NCI-H82 treated with DMSO at 0.1 percent for 48 hours (cell line): ENCODE measurements around the gene TNFRSF4.
"Not testable (repeated sequence)": the region's sequence is repeated elsewhere in the genome, so short reads cannot be mapped to it uniquely, and the experiment has no call there.

ENCODE experiments used
- DNase-seq: peaks from one replicate; lab custom pipeline; 2025; ENCODE audit not compliant: unreplicated experiment; lab: John Stamatoyannopoulos, UW

Gene TNFRSF4

DNA sequence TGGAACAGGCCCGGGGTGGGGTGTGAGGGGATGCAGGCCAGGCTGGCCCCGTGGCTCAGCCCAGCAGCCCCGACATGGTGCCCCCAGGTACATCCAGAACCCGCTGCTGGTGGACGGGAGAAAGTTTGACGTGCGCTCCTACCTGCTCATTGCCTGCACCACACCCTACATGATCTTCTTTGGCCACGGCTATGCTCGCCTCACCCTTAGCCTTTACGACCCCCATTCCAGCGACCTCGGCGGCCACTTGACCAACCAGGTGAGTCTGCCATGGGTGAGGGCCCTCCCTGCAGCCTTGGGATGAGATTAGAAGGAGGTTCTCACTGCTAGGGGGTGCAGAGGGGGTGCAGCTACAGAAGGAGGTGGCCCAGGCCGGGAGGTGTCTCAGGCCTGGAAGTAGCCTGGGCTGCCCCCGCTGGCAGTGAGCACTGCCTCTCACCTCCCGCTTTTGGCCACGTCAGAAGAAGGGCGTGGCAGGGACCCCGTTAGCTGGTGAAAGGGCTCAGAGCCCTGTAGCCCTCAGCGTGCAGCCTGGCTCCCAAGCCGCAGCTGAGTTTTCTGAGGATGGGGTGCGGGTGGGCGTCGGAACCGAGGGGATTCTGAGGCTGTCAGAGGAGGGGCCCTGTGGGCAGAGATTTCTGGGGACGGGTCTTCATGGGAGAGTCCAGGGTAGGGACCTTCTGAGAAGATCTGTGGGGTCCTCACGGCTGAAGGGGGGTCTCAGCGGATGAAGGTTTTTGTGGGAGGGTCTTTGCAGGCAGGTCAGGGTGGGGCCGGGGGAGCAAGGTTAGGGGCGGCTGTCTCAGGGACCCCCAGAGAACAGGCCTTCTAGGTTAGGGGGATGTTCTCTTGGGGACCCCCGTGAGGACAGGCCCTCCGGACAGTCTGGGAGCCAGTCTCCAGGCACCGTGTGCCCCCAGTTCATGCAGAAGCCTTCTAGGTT, 29.8 kb downstream of the TNFRSF4 start:
- no peak for DNase-seq

DNA sequence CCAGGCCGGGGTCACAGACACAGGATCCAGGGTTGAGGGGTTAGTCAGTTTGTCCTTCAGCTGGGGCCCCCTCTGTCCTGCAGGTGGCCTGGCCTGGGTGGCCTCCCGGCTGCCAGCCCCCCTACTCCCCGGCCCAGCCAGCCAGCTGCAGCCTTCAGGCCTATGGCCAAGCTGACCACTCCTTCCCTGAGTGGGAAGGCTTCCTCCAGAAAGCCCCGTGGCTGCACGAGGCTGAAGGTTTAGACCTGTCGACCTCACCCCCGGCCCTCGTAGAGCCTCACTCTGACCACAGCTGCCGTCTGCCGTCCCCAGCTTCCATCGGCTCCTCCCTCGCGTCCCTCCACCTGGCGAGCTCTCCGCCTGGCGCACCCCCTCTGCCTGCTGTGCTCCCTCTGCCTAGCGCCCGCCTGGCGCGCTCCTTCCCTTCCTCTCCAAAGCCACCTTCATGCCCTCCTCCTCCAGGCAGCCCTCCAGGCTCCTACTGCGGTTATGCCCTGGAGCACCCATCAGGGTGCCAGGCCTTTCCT, 30.7 kb downstream of the TNFRSF4 start:
- DNase-seq: no peak

DNA sequence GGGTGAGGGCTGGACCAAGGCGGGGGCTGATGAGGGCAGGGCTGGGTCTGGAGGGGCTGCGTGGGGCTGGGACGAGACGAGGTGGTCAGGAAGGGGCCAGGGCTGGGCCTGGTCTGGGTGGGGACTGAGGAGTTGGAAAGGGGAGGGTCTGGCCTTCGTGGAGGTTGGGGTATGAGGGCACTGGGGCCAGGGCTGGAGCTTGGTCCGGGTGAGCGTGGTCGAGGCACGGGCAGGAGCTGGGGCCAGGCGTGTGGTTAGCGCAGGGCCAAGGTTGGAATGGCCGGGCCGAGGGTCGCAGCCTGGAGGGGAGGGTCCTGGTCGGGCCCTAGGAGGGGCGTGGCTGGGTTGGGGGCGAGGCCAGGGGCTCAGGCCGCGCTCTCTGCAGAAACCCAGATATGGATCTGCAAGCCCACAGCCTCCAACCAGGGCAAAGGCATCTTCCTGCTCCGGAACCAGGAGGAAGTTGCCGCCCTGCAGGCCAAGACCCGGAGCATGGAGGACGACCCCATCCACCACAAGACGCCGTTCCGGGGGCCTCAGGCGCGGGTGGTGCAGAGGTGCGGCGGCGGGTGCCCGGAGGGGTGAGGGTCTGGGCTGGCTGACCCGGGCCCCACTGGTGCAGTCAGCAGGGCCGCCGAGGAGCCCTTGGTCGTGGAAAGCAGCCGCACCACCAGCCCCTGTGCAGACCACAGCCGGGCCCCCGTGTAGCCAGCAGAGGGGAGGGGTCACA, 31.3 kb downstream of the TNFRSF4 start:
- no peak for DNase-seq

DNA sequence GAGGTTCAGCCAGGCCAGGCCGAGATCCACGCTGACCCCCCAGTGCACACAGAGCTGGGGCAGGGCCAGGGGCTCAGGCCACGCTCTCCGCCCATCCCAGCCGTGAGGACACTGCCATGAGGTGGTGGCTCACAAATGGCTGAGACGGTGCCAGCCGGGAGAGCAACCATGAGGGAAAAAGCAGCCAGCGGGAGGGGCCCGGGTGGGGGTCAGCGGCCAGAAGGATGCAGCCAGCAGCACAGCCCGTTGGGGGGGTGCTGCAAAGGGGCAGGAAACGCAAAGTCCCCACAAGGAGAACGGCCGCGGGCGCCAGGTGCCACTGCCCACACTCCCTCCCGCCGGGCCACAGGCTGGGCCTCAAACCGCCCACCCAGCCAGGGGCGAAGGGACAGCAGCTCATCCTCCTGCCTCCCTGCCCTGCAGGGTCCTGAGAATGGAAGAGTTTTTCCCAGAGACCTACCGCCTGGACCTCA, 32.0 kb downstream of the TNFRSF4 start:
- no peak for DNase-seq

DNA sequence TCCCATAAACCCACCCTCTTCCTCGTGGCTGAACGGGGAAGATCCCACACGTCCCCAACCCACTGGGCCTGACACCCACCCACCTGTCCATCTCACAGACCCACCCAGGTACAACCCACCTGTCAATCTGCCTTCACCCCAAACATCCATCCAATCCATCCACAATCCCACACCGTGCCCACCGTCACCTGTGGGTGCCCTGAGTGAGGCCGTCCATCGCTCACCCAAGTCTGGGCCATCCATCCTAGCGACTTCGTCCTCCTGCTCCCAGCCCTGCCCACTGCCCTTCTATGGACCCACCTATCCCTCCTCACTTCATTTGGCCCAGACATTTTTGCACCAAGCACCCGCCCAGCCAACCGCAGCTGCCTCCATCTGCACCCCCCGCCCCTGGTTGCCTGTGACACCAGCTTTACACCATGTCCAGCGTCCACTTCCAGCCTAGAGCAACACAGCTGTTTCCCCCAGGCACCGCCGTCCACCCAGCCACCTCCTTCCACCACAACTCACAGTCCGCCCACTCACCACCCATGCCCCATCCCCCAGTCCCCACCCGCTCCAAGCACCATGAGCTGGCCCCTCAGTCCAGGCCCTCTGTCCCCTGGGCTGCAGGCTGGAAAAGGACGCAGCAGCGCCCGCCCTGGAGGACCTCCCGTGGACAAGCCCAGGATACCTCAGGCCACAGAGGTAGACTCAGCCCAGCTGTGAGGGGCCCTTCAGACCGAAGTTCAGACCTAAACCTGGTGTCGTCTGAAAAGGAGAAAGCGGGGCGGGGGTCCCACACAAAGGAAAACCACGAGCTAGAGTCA, 32.6 kb downstream of the TNFRSF4 start:
- no peak for DNase-seq

DNA sequence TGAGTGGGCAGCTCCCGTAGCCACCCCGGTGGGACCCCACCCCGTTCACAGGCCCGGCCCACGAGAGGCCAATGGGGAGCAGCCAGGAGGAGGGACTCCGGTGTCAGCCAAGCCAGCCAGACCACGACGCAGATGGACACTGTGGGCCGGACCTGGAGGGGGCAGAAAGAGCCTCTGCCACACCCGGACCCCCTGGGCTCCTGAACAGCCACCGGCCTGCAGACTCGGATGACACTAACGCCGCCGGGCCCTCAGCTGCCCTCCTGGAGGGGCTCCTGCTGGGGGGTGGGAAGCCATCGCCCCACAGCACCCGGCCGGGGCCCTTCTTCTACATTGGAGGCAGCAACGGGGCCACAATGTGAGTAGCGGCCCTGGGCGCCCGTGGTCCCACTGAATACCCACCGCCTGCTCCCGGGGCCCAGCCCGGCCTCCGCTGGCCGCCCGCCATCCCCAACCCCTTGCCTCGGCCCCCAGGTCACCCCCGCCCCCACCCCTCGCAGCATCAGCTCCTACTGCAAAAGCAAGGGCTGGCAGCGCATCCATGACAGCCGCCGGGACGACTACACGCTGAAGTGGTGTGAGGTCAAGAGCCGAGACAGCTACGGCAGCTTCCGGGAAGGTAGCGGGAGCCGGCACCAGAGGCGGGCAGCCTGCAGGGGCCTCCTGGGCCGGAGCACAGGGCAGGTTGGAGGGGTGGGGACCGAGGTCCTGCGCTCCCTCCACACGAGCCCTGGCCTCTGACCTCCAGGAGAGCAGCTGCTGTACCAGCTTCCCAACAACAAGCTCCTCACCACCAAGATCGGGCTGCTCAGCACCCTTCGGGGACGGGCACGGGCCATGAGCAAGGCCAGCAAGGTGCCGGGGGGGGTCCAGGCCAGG, 33.7 kb downstream of the TNFRSF4 start:
- DNase-seq: no peak

DNA sequence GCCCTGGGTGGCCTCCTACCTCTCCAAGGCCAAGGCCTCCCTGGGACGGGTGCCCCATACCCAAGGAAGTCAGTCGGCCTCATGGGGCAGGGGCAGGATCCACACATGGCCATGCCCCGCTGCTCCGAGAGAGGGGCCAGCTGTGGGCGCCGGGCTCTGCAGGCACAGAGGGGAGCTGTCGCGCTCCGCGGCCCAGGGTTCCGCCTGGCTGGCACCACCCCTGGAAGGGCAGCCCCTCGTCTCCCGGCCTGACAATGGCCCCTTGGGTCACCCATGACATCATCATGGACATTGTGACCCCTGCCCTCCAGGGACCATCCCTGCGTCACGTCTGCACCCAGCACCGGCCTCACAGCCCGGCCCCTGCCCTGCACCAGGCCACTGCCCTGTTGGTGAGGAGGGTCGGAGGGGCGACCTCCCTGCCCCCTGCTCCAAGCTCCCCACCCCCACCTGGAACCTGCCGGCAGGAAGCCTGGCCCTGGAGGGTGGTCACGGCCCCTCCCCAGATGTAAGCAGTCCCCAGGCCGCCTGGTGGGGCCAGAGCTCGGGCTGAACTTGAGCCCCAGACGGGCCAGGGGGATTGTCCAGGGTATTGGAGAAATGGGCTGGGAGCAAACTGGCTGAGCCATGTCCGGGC, 34.5 kb downstream of the TNFRSF4 start:
- no peak for DNase-seq

DNA sequence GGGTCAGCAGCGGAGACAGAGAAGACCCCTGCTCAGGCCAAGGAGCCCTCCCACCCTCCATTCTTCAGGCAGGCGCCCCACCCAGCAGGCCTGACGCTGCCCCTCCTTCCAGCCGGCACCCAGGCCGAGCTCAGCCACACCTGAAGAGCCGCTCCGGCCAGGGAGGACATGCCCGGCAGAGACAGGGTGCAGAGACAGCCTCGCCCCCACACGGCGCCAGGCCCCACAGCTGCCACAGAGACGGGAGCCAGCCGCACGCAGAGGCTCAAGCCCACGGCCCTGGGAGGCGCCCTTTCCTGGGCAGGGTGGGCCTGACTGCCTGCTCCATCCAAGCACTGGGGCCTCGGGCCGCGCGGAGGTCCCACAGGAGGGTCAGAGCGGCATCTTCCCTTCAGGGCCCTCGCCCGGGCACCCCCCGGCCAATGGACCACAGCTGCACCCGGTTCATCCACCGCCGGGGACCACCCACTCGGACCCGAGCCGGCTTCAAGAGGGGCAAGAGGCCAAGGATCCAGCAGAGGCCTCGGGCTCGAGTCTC, 35.1 kb downstream of the TNFRSF4 start:
- no peak for DNase-seq

DNA sequence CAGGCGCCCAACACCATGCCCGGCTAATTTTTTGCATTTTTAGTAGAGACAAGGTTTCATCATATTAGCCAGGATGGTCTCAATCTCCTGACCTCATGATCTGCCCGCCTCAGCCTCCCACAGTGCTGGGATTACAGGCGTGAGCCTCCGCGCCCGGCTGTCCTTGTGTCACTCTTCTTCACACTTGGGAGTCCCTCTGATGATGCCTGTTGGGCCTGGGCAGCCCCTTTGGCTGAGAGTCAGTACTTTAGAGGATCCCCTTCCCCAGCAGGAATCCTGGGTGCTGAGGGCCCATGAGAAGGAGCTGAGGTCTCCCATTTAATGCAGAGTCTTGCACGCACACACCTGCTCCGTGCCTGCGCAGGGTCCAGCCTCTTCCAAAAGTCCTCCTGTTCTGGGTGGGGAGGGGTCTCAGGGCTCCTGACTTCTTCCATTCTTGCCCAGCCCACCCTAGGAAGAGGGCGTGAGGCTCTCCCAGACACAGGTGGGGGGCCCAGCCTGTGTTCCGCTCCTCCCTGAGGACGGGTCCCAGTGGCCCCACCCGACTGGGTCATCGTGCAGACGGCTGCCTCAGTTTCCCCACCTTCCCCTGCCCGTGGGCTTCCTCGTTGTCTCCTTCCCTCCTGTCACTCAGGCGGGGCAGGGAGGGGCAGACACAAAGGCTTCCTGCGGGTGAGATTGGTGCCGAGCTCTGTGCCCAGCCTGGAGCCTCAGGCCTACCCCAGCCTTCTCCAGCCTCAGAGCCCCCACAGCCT, 36.3 kb downstream of the TNFRSF4 start:
- no peak for DNase-seq

DNA sequence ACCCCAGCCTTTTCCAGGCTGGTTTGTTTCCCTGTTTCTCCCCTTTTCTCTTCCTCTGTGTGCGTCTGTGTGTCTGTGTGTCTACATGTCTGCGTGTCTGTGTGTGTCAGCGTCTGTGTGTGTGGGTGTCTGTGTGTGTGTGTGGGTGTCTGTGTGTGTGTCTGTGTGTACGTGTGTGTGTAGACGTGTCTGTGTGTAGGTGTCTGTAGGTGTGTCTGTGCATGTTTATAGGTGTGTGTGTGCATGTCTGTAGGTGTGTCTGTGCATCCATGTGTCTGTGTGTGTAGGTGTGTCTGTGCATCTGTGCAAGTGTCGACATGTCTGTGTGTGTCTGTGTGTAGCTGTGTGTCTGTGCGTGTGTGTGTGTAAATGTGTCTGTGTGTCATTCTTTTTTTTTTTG, 37.0 kb downstream of the TNFRSF4 start:
- no peak for DNase-seq

DNA sequence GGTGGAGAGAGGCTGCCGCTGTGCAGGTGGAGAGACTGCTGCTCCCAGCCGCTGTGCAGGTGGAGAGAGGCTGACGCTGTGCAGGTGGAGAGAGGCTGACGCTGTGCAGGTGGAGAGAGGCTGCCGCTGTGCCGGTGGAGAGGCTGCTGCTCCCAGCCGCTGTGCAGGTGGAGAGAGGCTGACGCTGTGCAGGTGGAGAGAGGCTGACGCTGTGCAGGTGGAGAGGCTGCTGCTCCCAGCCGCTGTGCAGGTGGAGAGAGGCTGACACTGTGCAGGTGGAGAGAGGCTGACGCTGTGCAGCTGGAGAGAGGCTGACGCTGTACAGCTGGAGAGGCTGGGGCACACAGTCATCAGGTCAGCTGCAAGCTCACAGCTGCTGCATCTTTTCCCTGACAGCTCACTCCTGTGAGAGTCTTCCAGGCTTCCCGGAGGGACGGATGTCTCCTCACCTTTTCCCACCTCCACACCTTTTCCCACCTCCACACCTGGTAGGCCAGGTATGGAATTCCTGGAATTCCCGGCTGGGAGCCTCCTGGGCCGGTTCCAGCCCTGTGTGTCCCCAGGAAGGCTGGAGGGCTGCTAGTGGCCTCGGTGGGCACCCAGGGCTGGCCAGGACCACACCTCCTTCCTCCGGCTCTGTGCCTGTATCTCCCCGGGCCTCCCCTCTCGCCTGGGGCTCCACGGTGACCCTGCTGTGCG, 37.7 kb downstream of the TNFRSF4 start:
- not testable (repeated sequence) for DNase-seq

DNA sequence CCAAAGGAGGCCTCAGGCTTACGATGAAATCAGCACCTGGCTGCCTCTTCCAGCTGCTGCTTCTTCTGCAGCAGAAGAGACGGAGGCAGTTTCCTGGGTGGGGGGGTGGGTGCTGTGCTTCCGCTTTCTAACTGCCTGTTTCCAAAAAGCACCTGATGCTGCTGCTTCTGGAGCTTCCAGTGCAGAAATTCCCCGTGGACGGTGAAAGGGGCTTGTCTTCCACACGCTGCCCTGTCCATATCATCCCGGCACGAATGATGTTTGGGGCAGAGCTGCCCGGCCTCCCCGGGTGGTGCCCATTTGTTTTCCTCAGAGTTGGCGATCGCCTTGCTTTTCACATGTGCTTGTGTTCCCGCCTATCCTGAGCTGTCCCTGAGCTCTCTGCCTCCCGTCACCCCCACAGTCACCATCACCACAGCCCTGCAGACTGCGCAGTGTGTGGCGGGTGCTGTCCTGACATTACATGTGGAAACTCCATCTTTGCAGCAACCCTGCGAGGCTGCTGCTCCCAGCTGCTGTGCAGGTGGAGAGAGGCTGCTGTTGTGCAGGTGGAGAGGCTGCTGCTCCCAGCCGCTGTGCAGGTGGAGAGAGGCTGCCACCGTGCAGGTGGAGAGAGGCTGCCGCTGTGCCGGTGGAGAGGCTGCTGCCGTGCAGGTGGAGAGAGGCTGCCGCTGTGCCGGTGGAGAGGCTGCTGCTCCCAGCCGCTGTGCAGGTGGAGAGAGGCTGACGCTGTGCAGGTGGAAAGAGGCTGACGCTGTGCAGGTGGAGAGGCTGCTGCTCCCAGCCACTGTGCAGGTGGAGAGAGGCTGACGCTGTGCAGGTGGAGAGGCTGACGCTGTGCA, 38.5 kb downstream of the TNFRSF4 start:
- no peak for DNase-seq

DNA sequence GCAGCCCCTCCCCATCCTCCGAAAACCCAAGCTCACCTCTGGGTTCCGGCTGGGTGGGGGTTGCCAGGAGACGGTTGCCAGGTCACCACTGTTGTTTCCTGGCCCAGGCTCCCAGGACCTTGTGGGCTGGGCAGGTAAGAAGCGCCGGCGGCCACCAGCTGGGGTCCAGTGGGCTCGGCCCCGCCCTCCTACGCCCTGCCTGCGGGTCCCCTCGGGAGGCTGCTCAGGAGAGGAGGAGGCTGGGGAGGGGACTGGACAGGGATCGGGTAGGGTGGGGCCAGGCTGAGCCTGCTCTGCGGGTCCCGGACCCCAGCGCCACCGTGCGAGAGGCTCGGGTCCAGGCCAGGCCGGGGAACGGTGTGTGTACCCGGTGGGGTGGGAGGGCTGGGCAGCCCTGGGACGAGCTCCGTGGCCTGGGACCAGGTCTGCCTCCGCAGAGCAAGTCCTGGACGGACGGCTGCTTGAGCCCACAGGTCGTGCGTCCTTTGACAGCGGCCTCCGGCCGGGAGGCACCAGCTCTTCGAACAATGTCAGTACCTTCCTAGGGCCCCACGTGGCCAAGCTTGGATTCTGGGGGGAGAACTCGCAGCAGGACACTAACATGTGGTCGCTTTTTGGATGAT, 40.0 kb downstream of the TNFRSF4 start, which contains the start of gene TTLL10:
Gene TTLL10 (plus strand): TSS at position 88 of the 623 bp plus-strand sequence. CDS start 5,336 bp downstream, outside the sequence.
- no peak for DNase-seq

DNA sequence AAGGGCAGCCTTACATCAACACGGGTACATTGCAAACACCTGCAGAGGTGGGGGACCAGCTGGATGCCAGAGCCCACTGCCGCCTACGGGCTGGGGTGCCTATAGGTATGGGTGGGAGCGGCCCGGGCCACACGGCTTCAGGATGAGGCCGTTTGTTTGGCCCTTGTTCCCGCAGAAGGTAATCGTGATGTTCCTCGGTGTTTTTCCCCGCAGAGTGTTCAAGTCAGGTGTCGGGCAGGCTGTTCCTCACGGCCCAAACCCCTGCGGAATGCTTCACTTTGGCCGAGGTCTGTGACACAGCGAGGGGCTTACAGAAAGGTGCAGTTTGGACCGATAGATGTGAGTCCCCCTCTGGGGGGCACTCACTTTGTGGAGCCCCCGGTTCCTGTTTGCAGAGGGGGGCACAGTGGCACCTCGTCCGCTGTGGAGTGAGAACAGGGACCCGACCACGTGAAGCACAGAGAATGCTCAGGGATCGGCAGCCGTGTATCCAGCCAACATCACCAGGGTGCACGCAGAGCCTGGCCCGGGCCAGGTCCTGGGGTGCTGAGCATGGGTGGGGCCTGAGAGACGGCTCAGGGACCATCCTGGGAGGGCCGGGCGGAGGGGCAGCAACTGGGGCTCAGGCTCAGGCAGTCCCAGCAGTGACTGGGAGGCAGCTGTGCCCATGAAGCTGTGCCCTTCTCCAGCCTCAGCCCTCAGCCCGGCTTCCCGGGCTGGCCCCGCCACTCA, 40.7 kb downstream of the TNFRSF4 start:
- no peak for DNase-seq

DNA sequence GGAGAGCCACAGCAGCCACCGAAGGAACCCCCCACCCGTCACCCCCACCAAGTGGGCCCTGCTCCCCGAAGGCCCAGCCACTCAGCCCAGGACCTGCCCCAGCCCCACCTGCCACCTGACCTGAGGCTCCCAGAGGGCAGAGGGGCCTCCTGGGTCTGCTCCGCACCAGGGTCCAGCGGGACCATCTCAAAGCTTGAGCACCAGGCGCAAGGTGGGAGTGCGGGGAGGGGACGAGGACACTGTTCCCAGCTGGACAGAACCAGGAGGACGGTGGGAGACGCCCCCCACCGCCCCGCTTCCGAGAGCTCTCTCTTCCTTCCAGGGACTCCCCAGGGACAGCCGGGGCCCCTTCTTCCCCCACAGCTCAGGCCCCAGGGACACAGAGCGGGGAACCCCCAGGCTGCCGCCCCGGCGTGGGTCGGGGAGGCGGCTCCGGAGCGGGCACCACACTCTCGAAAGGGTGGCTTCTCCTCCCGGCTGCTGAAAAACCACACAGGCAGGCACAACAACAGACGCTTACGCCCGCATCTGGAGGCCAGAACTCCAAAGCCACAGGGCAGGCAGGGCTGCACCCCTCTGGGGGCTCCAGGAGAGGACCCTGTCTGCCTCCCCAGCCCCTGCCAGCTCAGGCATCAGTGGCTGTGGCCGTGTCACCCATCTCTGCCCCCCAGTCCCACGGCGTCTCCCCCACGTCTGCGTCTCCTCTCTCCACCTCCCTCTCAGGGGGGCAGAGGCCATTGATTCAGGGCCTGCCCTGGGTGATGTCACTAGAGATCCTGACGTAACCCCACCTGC, 42.2 kb downstream of the TNFRSF4 start:
- no peak for DNase-seq
